WERI-Rb-1 (cell line): ENCODE data around the gene FHOD1.

Source experiments
- DNase-seq: peaks from one replicate; pipeline ENCODE4 v3.0.0-alpha.2; 2020
- H3K27ac ChIP-seq: fragments of 250-450 bp; sonication (Bioruptor Pico); 2 replicates; pipeline ENCODE4 v1.5.1; 2020; ENCODE audit warnings: mild to moderate bottlenecking, moderate library complexity
- H3K27me3 ChIP-seq: fragments of 250-450 bp; sonication (Bioruptor Pico); 2 replicates; pipeline ENCODE4 v1.5.1; 2021; ENCODE audit warnings: mild to moderate bottlenecking, low read depth, moderate library complexity; ENCODE audit not compliant: insufficient read depth, severe bottlenecking
- H3K36me3 ChIP-seq: fragments of 250-450 bp; sonication (Bioruptor Pico); 2 replicates; pipeline ENCODE4 v1.5.1; 2020; ENCODE audit warnings: mild to moderate bottlenecking, moderate library complexity
- H3K4me3 ChIP-seq: 2 replicates; pipeline ENCODE4 v1.5.1; 2011; ENCODE audit warnings: low read depth, mild to moderate bottlenecking, control low read depth, low read length
- H3K9me3 ChIP-seq: fragments of 250-450 bp; sonication (Bioruptor Pico); 2 replicates; pipeline ENCODE4 v1.5.1; 2021; ENCODE audit warnings: mild to moderate bottlenecking, moderate library complexity; ENCODE audit not compliant: severe bottlenecking
- CTCF ChIP-seq: IDR thresholded peaks from 2 replicates; pipeline ENCODE4 v1.5.1; 2011; ENCODE audit warnings: low read depth, mild to moderate bottlenecking, control low read depth, inconsistent platforms, low read length

Gene FHOD1

GRCh38 chr16:67277999-67278772 is 30.9 kb upstream of the FHOD1 start:
- Histone ChIP-seq H3K27ac (peak overlapping the region; percentile 69), H3K36me3 (peaks cover 45% of the 10 kb centered on the region)

DNA sequence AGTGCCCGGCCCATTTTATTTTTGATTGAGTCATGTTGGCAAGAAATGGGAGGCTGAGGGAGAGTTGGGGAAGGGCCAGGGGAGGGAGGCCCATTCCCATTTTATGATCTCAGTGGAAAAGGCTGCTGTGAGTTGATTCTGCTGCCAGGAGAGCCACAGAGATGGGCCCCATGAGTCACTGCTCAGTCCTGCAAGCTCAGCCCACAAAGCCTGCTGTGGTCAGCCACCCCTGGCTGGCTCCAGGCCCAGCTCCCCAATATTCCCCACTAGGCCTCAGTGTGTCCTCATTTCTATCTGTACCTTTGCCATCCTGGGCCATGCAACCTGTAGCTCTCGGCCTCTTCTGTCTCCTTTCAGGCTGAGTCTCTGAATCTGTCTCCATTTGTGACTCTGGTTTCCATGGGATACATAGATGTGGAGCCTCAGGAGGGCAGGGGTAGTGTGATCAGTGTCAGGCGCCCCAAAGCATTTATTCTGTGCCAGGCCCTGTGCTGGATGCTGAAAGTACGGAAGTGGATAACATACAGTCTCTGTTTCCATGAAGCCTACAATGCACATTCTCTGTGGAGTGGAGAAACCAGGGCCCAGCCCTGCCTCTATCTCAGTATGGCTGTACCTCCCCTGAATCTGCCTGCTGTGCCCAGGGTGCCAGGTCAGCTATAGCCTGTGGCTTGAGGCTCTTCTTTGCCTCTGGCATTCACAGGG is 30.2 kb upstream of the FHOD1 start:
- no peak for TF ChIP-seq CTCF

More at GRCh38 chr16:67277999-67278772, 30.9 kb upstream of the FHOD1 start:
- Histone ChIP-seq H3K9me3 (no peaks in the 10 kb centered on the region), H3K27me3 (no peaks in the 10 kb centered on the region), H3K4me3 (peak overlapping the region; percentile 63)
- no peak for TF ChIP-seq CTCF
- DNase-seq: no peak

GRCh38 chr16:67275321-67275720 is 28.0 kb upstream of the FHOD1 start:
- DNase-seq: no peak
- Histone ChIP-seq H3K27ac (no peak overlapping the region), H3K9me3 (no peaks in the 10 kb centered on the region), H3K27me3 (no peaks in the 10 kb centered on the region), H3K4me3 (no peak overlapping the region), H3K36me3 (peaks cover 30% of the 10 kb centered on the region)
- TF ChIP-seq CTCF: no peak

More for the DNA sequence above, 30.2 kb upstream of the FHOD1 start:
- Histone ChIP-seq H3K4me3 (no peak overlapping the region), H3K9me3 (no peaks in the 10 kb centered on the region), H3K27me3 (no peaks in the 10 kb centered on the region), H3K27ac (no peak overlapping the region), H3K36me3 (peaks cover 38% of the 10 kb centered on the region)
- DNase-seq: no peak

DNA sequence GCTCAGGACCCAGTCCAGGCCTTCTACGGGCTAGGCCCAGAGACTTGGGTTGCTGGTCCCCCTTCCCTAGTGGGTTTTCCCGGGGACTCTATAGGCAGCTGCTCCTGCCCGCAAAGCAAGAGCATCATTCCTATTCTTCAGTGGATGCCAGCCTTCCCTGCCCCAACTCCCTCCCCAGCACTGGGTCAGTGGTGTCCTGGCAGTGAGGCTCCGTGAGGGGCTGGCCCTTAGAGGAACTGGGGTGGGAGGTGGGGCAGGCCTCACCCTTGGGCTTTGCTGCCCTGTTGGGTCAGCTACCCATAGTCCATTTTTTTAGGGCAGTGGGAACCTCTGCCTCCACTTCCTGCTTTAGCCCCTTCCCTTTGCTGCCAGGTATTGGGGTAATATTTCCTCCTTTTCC is 24.2 kb upstream of the FHOD1 start:
- DNase-seq: no peak
- Histone ChIP-seq H3K36me3 (peaks cover 12% of the 10 kb centered on the region), H3K27me3 (no peaks in the 10 kb centered on the region), H3K4me3 (no peak overlapping the region), H3K9me3 (no peaks in the 10 kb centered on the region), H3K27ac (no peak overlapping the region)
- no peak for TF ChIP-seq CTCF

DNA sequence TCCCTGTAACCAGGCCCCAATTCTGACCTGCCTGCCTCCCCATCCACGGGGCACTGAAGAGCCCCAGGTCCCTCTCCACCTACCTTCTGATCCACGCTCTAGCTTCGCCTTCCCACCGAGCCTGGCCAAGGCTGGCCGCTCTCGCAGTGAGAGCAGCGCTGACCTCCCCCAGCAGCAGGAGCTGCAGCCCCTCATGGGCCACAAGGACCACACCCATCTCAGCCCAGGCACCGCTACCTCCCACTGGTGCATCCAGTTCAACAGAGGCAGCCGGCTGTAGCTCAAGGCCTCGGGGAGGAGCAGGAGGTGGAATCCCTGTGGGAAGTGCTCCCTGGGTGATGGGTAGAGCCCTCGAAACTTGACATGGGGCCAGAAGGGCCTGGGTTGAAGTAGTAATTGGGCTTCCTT is 23.7 kb upstream of the FHOD1 start:
- H3K36me3 ChIP-seq: peaks cover 7% of the 10 kb centered on the region
- DNase-seq: no peak
- H3K9me3 ChIP-seq: no peaks in the 10 kb centered on the region
- H3K4me3 ChIP-seq: no peak overlapping the region
- H3K27ac ChIP-seq: no peak overlapping the region
- TF ChIP-seq CTCF: no peak
- no peaks in the 10 kb centered on the region for H3K27me3 ChIP-seq
